Measurements from ENCODE around the gene MB. TPM values are rescaled to one million over a fixed set of nuclear protein-coding genes. Genes with fewer than 3 reads are reported as not detected.

MB gene
- total RNA-seq, 1 donor from 2014 or later = 6.2 TPM

- DNase-seq (ENCODE audit: low read depth) = no peak
These were observed 1.5 kb upstream of the MB start for GRCh38 chr22:35618427-35619223.

- no peak for DNase-seq (ENCODE audit: low read depth)
These were observed 1.1 kb downstream of the MB start for GRCh38 chr22:35616043-35616442.

- DNase-seq (ENCODE audit: low read depth) = no peak
These were observed 2.0 kb downstream of the MB start for GRCh38 chr22:35615156-35615555.

GRCh38 chr22:35614404-35614803, 2.7 kb downstream of the MB start:
- DNase-seq (ENCODE audit: low read depth) = no peak

GRCh38 chr22:35612903-35613302, 4.2 kb downstream of the MB start:
- no peak for DNase-seq (ENCODE audit: low read depth)

- DNase-seq (ENCODE audit: low read depth) = no peak
These were observed 5.1 kb downstream of the MB start for GRCh38 chr22:35611891-35612576.

- no peak for DNase-seq (ENCODE audit: low read depth)
These were observed 5.8 kb downstream of the MB start for GRCh38 chr22:35611200-35611890.

- DNase-seq (ENCODE audit: low read depth) = no peak
These were observed 6.4 kb downstream of the MB start for GRCh38 chr22:35610741-35611140.

- no peak for DNase-seq (ENCODE audit: low read depth)
These were observed 7.4 kb downstream of the MB start for GRCh38 chr22:35609761-35610160.

- no peak for DNase-seq (ENCODE audit: low read depth)
These were observed 7.9 kb downstream of the MB start for GRCh38 chr22:35609261-35609660.

- DNase-seq (ENCODE audit: low read depth) = peak; percentile 73
These were observed 9.0 kb downstream of the MB start for GRCh38 chr22:35608088-35608487.

- no peak for DNase-seq (ENCODE audit: low read depth)
These were observed 10.2 kb downstream of the MB start for GRCh38 chr22:35606916-35607315.

- DNase-seq (ENCODE audit: low read depth) = peak; percentile 57
These were observed 11.2 kb downstream of the MB start for GRCh38 chr22:35605851-35606481.

GRCh38 chr22:35605369-35605680, 11.8 kb downstream of the MB start:
- no peak for DNase-seq (ENCODE audit: low read depth)

GRCh38 chr22:35604621-35605368, 12.3 kb downstream of the MB start:
- no peak for DNase-seq (ENCODE audit: low read depth)

- DNase-seq (ENCODE audit: low read depth) = peak; percentile 66
These were observed 15.2 kb downstream of the MB start for GRCh38 chr22:35601743-35602615.

- DNase-seq (ENCODE audit: low read depth) = no peak
These were observed 16.0 kb downstream of the MB start for GRCh38 chr22:35601013-35601580.

GRCh38 chr22:35600476-35600875, 16.7 kb downstream of the MB start:
- no peak for DNase-seq (ENCODE audit: low read depth)

GRCh38 chr22:35599364-35599763, 17.8 kb downstream of the MB start:
- DNase-seq (ENCODE audit: low read depth) = no peak

- no peak for DNase-seq (ENCODE audit: low read depth)
These were observed 18.8 kb downstream of the MB start for GRCh38 chr22:35598396-35598710.

Measured in myocyte (in vitro differentiated cells).